ENCODE results near the gene GRID1. TPM values are rescaled to one million over a fixed set of nuclear protein-coding genes. Genes with fewer than 3 reads are reported as not detected.

Gene GRID1
- total RNA-seq, 1 donor from 2014 or later, result 1.1 TPM

- no peaks in the 10 kb centered on the region for H3K36me3 Mint-ChIP-seq (ENCODE audit: low read depth)
- H3K9me3 Mint-ChIP-seq, result no peaks in the 10 kb centered on the region
- H3K27ac Mint-ChIP-seq (ENCODE audit: unreplicated experiment), result no peak overlapping the region
- H3K4me1 Mint-ChIP-seq, result no peaks in the 10 kb centered on the region
- TF ChIP-seq, protein P1, sequence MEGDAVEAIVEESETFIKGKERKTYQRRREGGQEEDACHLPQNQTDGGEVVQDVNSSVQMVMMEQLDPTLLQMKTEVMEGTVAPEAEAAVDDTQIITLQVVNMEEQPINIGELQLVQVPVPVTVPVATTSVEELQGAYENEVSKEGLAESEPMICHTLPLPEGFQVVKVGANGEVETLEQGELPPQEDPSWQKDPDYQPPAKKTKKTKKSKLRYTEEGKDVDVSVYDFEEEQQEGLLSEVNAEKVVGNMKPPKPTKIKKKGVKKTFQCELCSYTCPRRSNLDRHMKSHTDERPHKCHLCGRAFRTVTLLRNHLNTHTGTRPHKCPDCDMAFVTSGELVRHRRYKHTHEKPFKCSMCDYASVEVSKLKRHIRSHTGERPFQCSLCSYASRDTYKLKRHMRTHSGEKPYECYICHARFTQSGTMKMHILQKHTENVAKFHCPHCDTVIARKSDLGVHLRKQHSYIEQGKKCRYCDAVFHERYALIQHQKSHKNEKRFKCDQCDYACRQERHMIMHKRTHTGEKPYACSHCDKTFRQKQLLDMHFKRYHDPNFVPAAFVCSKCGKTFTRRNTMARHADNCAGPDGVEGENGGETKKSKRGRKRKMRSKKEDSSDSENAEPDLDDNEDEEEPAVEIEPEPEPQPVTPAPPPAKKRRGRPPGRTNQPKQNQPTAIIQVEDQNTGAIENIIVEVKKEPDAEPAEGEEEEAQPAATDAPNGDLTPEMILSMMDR (conservative IDR thresholded peaks at IDR 0.05), result no peak
- DNase-seq (ENCODE audit: low read depth, low spot score), result no peak
- H3K27me3 Mint-ChIP-seq (ENCODE audit: low read depth), result no peaks in the 10 kb centered on the region
- H3K4me3 Mint-ChIP-seq, result no peak overlapping the region
These were observed 343.3 kb downstream of the GRID1 start for GRCh38 chr10:86023336-86023735.

GRCh38 chr10:86022906-86023305, 343.7 kb downstream of the GRID1 start:
- no peaks in the 10 kb centered on the region for H3K9me3 Mint-ChIP-seq
- no peaks in the 10 kb centered on the region for H3K27me3 Mint-ChIP-seq (ENCODE audit: low read depth)
- TF ChIP-seq, protein P1 (conservative IDR thresholded peaks at IDR 0.05), result no peak
- no peaks in the 10 kb centered on the region for H3K4me1 Mint-ChIP-seq
- H3K27ac Mint-ChIP-seq (ENCODE audit: unreplicated experiment), result no peak overlapping the region
- H3K36me3 Mint-ChIP-seq (ENCODE audit: low read depth), result no peaks in the 10 kb centered on the region
- H3K4me3 Mint-ChIP-seq, result no peak overlapping the region
- DNase-seq (ENCODE audit: low read depth, low spot score), result no peak

- Mint-ChIP-seq H3K27me3 (ENCODE audit: low read depth) (no peaks in the 10 kb centered on the region), H3K4me3 (no peak overlapping the region), H3K4me1 (no peaks in the 10 kb centered on the region), H3K27ac (ENCODE audit: unreplicated experiment) (no peak overlapping the region), H3K9me3 (no peaks in the 10 kb centered on the region), H3K36me3 (ENCODE audit: low read depth) (no peaks in the 10 kb centered on the region)
- no peak for DNase-seq (ENCODE audit: low read depth, low spot score)
- TF ChIP-seq, protein P1 (conservative IDR thresholded peaks at IDR 0.05), result no peak
These were observed 346.5 kb downstream of the GRID1 start for GRCh38 chr10:86020134-86020533.

- Mint-ChIP-seq H3K9me3 (no peaks in the 10 kb centered on the region), H3K4me3 (no peak overlapping the region), H3K27ac (ENCODE audit: unreplicated experiment) (no peak overlapping the region), H3K36me3 (ENCODE audit: low read depth) (no peaks in the 10 kb centered on the region), H3K4me1 (no peaks in the 10 kb centered on the region), H3K27me3 (ENCODE audit: low read depth) (no peaks in the 10 kb centered on the region)
- DNase-seq (ENCODE audit: low read depth, low spot score), result no peak
- TF ChIP-seq, protein P1 (conservative IDR thresholded peaks at IDR 0.05), result no peak
These were observed 347.5 kb downstream of the GRID1 start for GRCh38 chr10:86019141-86019540.

GRCh38 chr10:86018735-86019058, 347.9 kb downstream of the GRID1 start:
- Mint-ChIP-seq H3K4me1 (no peaks in the 10 kb centered on the region), H3K4me3 (no peak overlapping the region), H3K27me3 (ENCODE audit: low read depth) (no peaks in the 10 kb centered on the region), H3K9me3 (no peaks in the 10 kb centered on the region), H3K27ac (ENCODE audit: unreplicated experiment) (no peak overlapping the region), H3K36me3 (ENCODE audit: low read depth) (no peaks in the 10 kb centered on the region)
- TF ChIP-seq, protein P1 (conservative IDR thresholded peaks at IDR 0.05), result no peak
- DNase-seq (ENCODE audit: low read depth, low spot score), result no peak

All from neural crest cell (in vitro differentiated cells).